Chondrocyte (in vitro differentiated cells): ENCODE data around the gene TIE1. TPM values are rescaled to one million over a fixed set of nuclear protein-coding genes. Genes with fewer than 3 reads are reported as not detected.
A peak's percentile ranks its signal among the peaks of the same experiment; 100 is the strongest.

Source experiments
- DNase-seq: peaks from one replicate; pipeline ENCODE4 v3.0.0; 2021; ENCODE audit warnings: mixed read lengths, low spot score
- H3K27ac Mint-ChIP-seq: one replicate; pipeline ENCODE4 v1.8.0; 2021; ENCODE audit warnings: mild to moderate bottlenecking, moderate library complexity, mixed read lengths; ENCODE audit not compliant: unreplicated experiment
- H3K27me3 Mint-ChIP-seq: 2 replicates; pipeline ENCODE4 v1.8.0; 2021; ENCODE audit warnings: low read depth, mixed read lengths
- H3K36me3 Mint-ChIP-seq: 2 replicates; pipeline ENCODE4 v1.8.0; 2021; ENCODE audit warnings: low read depth, mixed read lengths
- H3K4me1 Mint-ChIP-seq: 2 replicates; pipeline ENCODE4 v1.8.0; 2021; ENCODE audit warnings: low read depth, mild to moderate bottlenecking, mixed read lengths
- H3K4me3 Mint-ChIP-seq: one replicate; pipeline ENCODE4 v1.8.0; 2021; ENCODE audit warnings: mild to moderate bottlenecking, moderate library complexity, mixed read lengths; ENCODE audit not compliant: unreplicated experiment
- H3K9me3 Mint-ChIP-seq: 2 replicates; pipeline ENCODE4 v1.8.0; 2021; ENCODE audit warnings: low read depth, mixed read lengths
- CTCF ChIP-seq: fragments of 200-600 bp; sonication (generic); IDR thresholded peaks from 2 replicates; pipeline ENCODE4 v1.5.0; 2021; ENCODE audit warnings: antibody characterized with exemption, mild to moderate bottlenecking, moderate library complexity
- total RNA-seq: library from RNA; stranded (reverse); gene quantifications from 3 replicates; pipeline ENCODE4 v1.2.1, GENCODE V29; 2021

The TIE1 gene
- total RNA-seq, 1 donor from 2014 or later: not detected

GRCh38 chr1:43331688-43332087 lies 30.9 kb downstream of the TIE1 start:
- Mint-ChIP-seq H3K27me3 (no peaks in the 10 kb centered on the region), H3K9me3 (peaks cover 12% of the 10 kb centered on the region), H3K4me1 (peaks cover 12% of the 10 kb centered on the region), H3K27ac (no peak overlapping the region), H3K4me3 (no peak overlapping the region), H3K36me3 (no peaks in the 10 kb centered on the region)
- no peak for DNase-seq
- no peak for TF ChIP-seq CTCF

GRCh38 chr1:43334453-43335205 lies 33.8 kb downstream of the TIE1 start:
- Mint-ChIP-seq H3K4me1 (peaks cover 12% of the 10 kb centered on the region), H3K27me3 (no peaks in the 10 kb centered on the region), H3K27ac (no peak overlapping the region), H3K36me3 (no peaks in the 10 kb centered on the region), H3K9me3 (no peaks in the 10 kb centered on the region), H3K4me3 (no peak overlapping the region)
- no peak for TF ChIP-seq CTCF
- DNase-seq: peak; percentile 5

GRCh38 chr1:43337588-43337987 lies 36.8 kb downstream of the TIE1 start, which contains the start of gene MPL:
Gene MPL, plus strand, starts transcription at chr1:43337818. Its CDS starts 31 bp downstream, at chr1:43337849.
- TF ChIP-seq CTCF: no peak
- Mint-ChIP-seq H3K27me3 (no peaks in the 10 kb centered on the region), H3K4me1 (no peaks in the 10 kb centered on the region), H3K4me3 (no peak within 1 kb of the TSS), H3K36me3 (no peaks in the 10 kb centered on the region), H3K27ac (no peak within 1 kb of the TSS), H3K9me3 (no peaks in the 10 kb centered on the region)
- no peak for DNase-seq

GRCh38 chr1:43338001-43338400 lies 37.2 kb downstream of the TIE1 start:
- Mint-ChIP-seq H3K9me3 (no peaks in the 10 kb centered on the region), H3K4me1 (no peaks in the 10 kb centered on the region), H3K4me3 (no peak overlapping the region), H3K27ac (no peak overlapping the region), H3K27me3 (no peaks in the 10 kb centered on the region), H3K36me3 (no peaks in the 10 kb centered on the region)
- no peak for TF ChIP-seq CTCF
- no peak for DNase-seq

- TF ChIP-seq CTCF: no peak
- Mint-ChIP-seq H3K4me3 (no peak overlapping the region), H3K27ac (no peak overlapping the region), H3K9me3 (no peaks in the 10 kb centered on the region), H3K4me1 (peaks cover 9% of the 10 kb centered on the region), H3K36me3 (no peaks in the 10 kb centered on the region), H3K27me3 (no peaks in the 10 kb centered on the region)
- no peak for DNase-seq
These were observed 38.9 kb downstream of the TIE1 start for GRCh38 chr1:43339584-43340232.
